ENCODE data around the gene RCAN3.
A peak's percentile ranks its signal among the peaks of the same experiment; 100 is the strongest.

Gene RCAN3

GRCh38 chr1:24578846-24579245, 76.2 kb downstream of the RCAN3 start:
- DNase-seq (ENCODE audit: low read depth) = no peak

GRCh38 chr1:24580756-24581155, 78.1 kb downstream of the RCAN3 start:
- DNase-seq (ENCODE audit: low read depth) = no peak

- no peak for DNase-seq (ENCODE audit: low read depth)
Observed at GRCh38 chr1:24584171-24584647, 81.6 kb downstream of the RCAN3 start.

GRCh38 chr1:24586119-24586518, 83.5 kb downstream of the RCAN3 start:
- DNase-seq (ENCODE audit: low read depth) = no peak

GRCh38 chr1:24586970-24587820, 84.6 kb downstream of the RCAN3 start:
- peak; percentile 34 for DNase-seq (ENCODE audit: low read depth)

GRCh38 chr1:24588573-24588972, 85.9 kb downstream of the RCAN3 start:
- no peak for DNase-seq (ENCODE audit: low read depth)

GRCh38 chr1:24589200-24589599, 86.6 kb downstream of the RCAN3 start:
- DNase-seq (ENCODE audit: low read depth) = no peak

Measured in HS-27A (cell line).